Mammary epithelial cell (primary cell): Measurements from ENCODE around the gene ABCD1.

Experiments
- EZH2 ChIP-seq: IDR thresholded peaks from 2 replicates; pipeline ENCODE4 v1.6.1; 2012; ENCODE audit warnings: low read length, inconsistent platforms, borderline replicate concordance
- TF ChIP-seq, protein P1 (sequence below), 2 donors: IDR thresholded peaks in 1 of 2; conservative IDR thresholded peaks in 1 of 2; 2 replicates each; pipeline ENCODE4 v1.5.1; 2011 to 2012; ENCODE audit warnings: inconsistent platforms in 2 of 2, low read length in 2 of 2, mild to moderate bottlenecking in 2 of 2, control low read depth in 1 of 2, low read depth in 1 of 2; ENCODE audit not compliant: insufficient read depth in 1 of 2; ENCODE audit errors: extremely low read depth in 1 of 2

GRCh38 chrX:153732401-153732800, 7.7 kb downstream of the ABCD1 start:
- TF ChIP-seq EZH2 = no peak
- TF ChIP-seq, protein P1, sequence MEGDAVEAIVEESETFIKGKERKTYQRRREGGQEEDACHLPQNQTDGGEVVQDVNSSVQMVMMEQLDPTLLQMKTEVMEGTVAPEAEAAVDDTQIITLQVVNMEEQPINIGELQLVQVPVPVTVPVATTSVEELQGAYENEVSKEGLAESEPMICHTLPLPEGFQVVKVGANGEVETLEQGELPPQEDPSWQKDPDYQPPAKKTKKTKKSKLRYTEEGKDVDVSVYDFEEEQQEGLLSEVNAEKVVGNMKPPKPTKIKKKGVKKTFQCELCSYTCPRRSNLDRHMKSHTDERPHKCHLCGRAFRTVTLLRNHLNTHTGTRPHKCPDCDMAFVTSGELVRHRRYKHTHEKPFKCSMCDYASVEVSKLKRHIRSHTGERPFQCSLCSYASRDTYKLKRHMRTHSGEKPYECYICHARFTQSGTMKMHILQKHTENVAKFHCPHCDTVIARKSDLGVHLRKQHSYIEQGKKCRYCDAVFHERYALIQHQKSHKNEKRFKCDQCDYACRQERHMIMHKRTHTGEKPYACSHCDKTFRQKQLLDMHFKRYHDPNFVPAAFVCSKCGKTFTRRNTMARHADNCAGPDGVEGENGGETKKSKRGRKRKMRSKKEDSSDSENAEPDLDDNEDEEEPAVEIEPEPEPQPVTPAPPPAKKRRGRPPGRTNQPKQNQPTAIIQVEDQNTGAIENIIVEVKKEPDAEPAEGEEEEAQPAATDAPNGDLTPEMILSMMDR (conservative IDR thresholded peaks at IDR 0.05 in 1 of 2, IDR thresholded peaks at IDR 0.05 in 1 of 2; ENCODE audit: extremely low read depth in 1 of 2, insufficient read depth in 1 of 2, low read depth in 1 of 2, low read length in 2 of 2) = no peak
